GM13976 (cell line): Measurements from ENCODE around the gene LUC7L3.

Source experiments
- DNase-seq: peaks from one replicate; pipeline ENCODE4 v3.0.0; 2012; ENCODE audit warnings: low spot score
- in situ Hi-C: fragments of 300-500 bp; cut with MboI; formaldehyde crosslinking; loops from one replicate; pipeline ENCODE4 v1.12.0; 2022; ENCODE audit warnings: low sequenced_read_pairs, mixed read lengths, inconsistent platforms; ENCODE audit not compliant: unreplicated experiment
- TF ChIP-seq, protein P1 (sequence below): IDR thresholded peaks from 2 replicates; pipeline ENCODE4 v1.5.1; 2012; ENCODE audit warnings: borderline replicate concordance, mild to moderate bottlenecking; ENCODE audit not compliant: insufficient read depth; ENCODE audit errors: extremely low read depth, missing control alignments, control extremely low read depth

LUC7L3 gene

GRCh38 chr17:50686494-50687199, 32.8 kb upstream of the LUC7L3 start:
- peak; percentile 17 for DNase-seq
- in situ Hi-C loops: no loop called here
- TF ChIP-seq, protein P1, sequence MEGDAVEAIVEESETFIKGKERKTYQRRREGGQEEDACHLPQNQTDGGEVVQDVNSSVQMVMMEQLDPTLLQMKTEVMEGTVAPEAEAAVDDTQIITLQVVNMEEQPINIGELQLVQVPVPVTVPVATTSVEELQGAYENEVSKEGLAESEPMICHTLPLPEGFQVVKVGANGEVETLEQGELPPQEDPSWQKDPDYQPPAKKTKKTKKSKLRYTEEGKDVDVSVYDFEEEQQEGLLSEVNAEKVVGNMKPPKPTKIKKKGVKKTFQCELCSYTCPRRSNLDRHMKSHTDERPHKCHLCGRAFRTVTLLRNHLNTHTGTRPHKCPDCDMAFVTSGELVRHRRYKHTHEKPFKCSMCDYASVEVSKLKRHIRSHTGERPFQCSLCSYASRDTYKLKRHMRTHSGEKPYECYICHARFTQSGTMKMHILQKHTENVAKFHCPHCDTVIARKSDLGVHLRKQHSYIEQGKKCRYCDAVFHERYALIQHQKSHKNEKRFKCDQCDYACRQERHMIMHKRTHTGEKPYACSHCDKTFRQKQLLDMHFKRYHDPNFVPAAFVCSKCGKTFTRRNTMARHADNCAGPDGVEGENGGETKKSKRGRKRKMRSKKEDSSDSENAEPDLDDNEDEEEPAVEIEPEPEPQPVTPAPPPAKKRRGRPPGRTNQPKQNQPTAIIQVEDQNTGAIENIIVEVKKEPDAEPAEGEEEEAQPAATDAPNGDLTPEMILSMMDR: no peak

DNA sequence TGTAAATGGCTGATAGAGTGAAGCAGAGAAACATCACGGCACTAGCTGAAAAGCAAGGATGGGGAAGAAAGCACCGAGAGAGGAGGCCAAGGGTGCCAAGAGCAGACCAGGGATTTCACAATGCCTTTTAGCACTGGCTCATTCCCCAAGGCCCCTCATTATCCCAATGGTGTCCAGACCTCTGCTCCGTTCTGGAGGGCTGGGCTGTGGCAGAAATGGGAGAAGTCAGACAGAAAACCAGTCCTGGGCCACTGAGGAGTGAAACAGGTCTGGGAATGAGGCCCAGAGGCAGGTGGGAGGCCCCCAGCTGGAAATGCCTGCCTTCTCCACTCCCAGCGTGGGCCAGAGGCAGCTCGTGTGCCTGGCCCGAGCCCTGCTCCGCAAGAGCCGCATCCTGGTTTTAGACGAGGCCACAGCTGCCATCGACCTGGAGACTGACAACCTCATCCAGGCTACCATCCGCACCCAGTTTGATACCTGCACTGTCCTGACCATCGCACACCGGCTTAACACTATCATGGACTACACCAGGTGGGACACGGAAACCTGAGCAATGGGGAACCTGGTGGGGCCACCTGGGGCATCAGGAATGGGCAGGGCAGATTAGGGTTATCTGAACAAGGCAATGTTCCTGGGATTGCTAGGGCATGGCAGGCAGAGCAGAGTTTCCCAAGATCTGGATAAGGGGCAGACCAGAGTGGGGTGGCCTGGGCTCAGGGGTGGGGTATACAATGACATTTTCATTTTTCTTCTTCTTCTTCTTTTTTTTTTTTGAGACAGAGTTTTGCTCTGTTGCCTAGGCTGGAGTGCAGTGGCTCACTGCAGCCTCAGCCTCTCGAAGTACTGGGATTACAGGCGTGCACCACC, 32.0 kb upstream of the LUC7L3 start:
- peak; percentile 16 for DNase-seq
- in situ Hi-C loops: no loop called here

GRCh38 chr17:50688245-50688644, 31.2 kb upstream of the LUC7L3 start:
- TF ChIP-seq, protein P1: no peak
- in situ Hi-C loops: no loop called here
- no peak for DNase-seq

More for the DNA sequence above, 32.0 kb upstream of the LUC7L3 start:
- TF ChIP-seq, protein P1: no peak

GRCh38 chr17:50689251-50689650, 30.2 kb upstream of the LUC7L3 start:
- in situ Hi-C loops: no loop called here
- DNase-seq: peak; percentile 13
- TF ChIP-seq, protein P1: no peak

GRCh38 chr17:50689956-50690886, 29.2 kb upstream of the LUC7L3 start:
- DNase-seq: peak; percentile 25
- TF ChIP-seq, protein P1: no peak
- in situ Hi-C loops: no loop called here
